GM23248 (cell line): ENCODE measurements around the gene LOXL3. TPM values are rescaled to one million over a fixed set of nuclear protein-coding genes. Genes with fewer than 3 reads are reported as not detected.
A peak's percentile ranks its signal among the peaks of the same experiment; 100 is the strongest.

Experiments
- DNase-seq: peaks from one replicate; pipeline ENCODE4 v3.0.0-alpha.2; 2015
- H2AFZ ChIP-seq: fragments of 200-600 bp; sonication (generic); 2 replicates; pipeline ENCODE4 v1.6.1; 2016; ENCODE audit warnings: antibody characterized with exemption
- H3F3A ChIP-seq: fragments of 200-600 bp; sonication (generic); 2 replicates; pipeline ENCODE4 v1.6.1; 2016; ENCODE audit warnings: mild to moderate bottlenecking, antibody characterized with exemption, mixed run types; ENCODE audit not compliant: insufficient read depth
- H3K27ac ChIP-seq: fragments of 200-600 bp; sonication (generic); 2 replicates; pipeline ENCODE4 v1.5.1; 2016; ENCODE audit warnings: mild to moderate bottlenecking
- H3K27me3 ChIP-seq: fragments of 200-600 bp; sonication (generic); replicated peaks from 2 replicates; pipeline ENCODE4 v1.6.1; 2016; ENCODE audit warnings: mild to moderate bottlenecking; ENCODE audit not compliant: insufficient read depth
- H3K36me3 ChIP-seq: fragments of 200-600 bp; sonication (generic); 2 replicates; pipeline ENCODE4 v1.6.1; 2016; ENCODE audit warnings: low read depth, mild to moderate bottlenecking
- H3K4me1 ChIP-seq: fragments of 200-600 bp; sonication (generic); 2 replicates; pipeline ENCODE4 v1.6.1; 2016; ENCODE audit warnings: mild to moderate bottlenecking; ENCODE audit not compliant: insufficient read depth
- H3K4me2 ChIP-seq: fragments of 200-600 bp; sonication (generic); one replicate; pipeline ENCODE4 v1.6.1; 2016; ENCODE audit warnings: mild to moderate bottlenecking; ENCODE audit not compliant: unreplicated experiment
- H3K4me3 ChIP-seq: fragments of 200-600 bp; sonication (generic); 2 replicates; pipeline ENCODE4 v1.5.1; 2016; ENCODE audit warnings: mild to moderate bottlenecking
- H3K79me2 ChIP-seq: fragments of 200-600 bp; sonication (generic); 2 replicates; pipeline ENCODE4 v1.6.1; 2016; ENCODE audit warnings: mild to moderate bottlenecking; ENCODE audit not compliant: insufficient read depth
- H3K9ac ChIP-seq: fragments of 200-600 bp; sonication (generic); 2 replicates; pipeline ENCODE4 v1.6.1; 2016; ENCODE audit warnings: mild to moderate bottlenecking
- H3K9me2 ChIP-seq: fragments of 200-600 bp; sonication (generic); 2 replicates; pipeline ENCODE4 v1.6.1; 2016; ENCODE audit warnings: mixed run types, mild to moderate bottlenecking, moderate library complexity; ENCODE audit not compliant: insufficient read depth
- H3K9me3 ChIP-seq: fragments of 200-600 bp; sonication (generic); one replicate; pipeline ENCODE4 v1.6.1; 2017; ENCODE audit warnings: low read depth
- H4K20me1 ChIP-seq: fragments of 200-600 bp; sonication (generic); 2 replicates; pipeline ENCODE4 v1.6.0; 2016; ENCODE audit not compliant: insufficient read depth
- EZH2 ChIP-seq: fragments of 200-600 bp; sonication (generic); IDR thresholded peaks from 2 replicates; pipeline ENCODE4 v1.6.1; 2018; ENCODE audit warnings: antibody characterized with exemption, mild to moderate bottlenecking; ENCODE audit not compliant: insufficient read depth, poor library complexity, severe bottlenecking
- EZH2phosphoT487 ChIP-seq: fragments of 200-600 bp; sonication (generic); IDR thresholded peaks from 2 replicates; pipeline ENCODE4 v1.6.1; 2018; ENCODE audit warnings: antibody characterized with exemption, moderate library complexity, mild to moderate bottlenecking, low read depth; ENCODE audit not compliant: insufficient read depth
- WGBS, 2 experiments: methylation state at CpG; one replicate each; pipeline ENCODE4 v1.1.6; 2015 to 2017; ENCODE audit warnings: low lambda C conversion rate in 2 of 2, low coverage in 1 of 2; ENCODE audit errors: missing lambda C conversion rate in 2 of 2; 5-methylcytosine and 5-hydroxymethylcytosine counted together
- in situ Hi-C: fragments of 300-500 bp; cut with MboI; formaldehyde crosslinking; loops from 2 replicates; pipeline ENCODE4 v1.15.0; 2020
- polyA plus RNA-seq: library from polyadenylated mRNA; unstranded; fragments of >200 nt; fragmentation: Nextera tagmentation; extraction: Ambion mirVana; gene quantifications from 2 replicates; pipeline ENCODE4 v1.2.1, GENCODE V29; 2016
- total RNA-seq: library from RNA; depleted of rRNA; stranded (reverse); fragments of >200 nt; shearing (Covaris generic); gene quantifications from 2 replicates; pipeline ENCODE4 v1.2.3, GENCODE V29; 2014

The LOXL3 gene
- total and polyA plus RNA-seq, 2 experiments from 2014 or later = 52.4 to 55.2 TPM

DNA sequence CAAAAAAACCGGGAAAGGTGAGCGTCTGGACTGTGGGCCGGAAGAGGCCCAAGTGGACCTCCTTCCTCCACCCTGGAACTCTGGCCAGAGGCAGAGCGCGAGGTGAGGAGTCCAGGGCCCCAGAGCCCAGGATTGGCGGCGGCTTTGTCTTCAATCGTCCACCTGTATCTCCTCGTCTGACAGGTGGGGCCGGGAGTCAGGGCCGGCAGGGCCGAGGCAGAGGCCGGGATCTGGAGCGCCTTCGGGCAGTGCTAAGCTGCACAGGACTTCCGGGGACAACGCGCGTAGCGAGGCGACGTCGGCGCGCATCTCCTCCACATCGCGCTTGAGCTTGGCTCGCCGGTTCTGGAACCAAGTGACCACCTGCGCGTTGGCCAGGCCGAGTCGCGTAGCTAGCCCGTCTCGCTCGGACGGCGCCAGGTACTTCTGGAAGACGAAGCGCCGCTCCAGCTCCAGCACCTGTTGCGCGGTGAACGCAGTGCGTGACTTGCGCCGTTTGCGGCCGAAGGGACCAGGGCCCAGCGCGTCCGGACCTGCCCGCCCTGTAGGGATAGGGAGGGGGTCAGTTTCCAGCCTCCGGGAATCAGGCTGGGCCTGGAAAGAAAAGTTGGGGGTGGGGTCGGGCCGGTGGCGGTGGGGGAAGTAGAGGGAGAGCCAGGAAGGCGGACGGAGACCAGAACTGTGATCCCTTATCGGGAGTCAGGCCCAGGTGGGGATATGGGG lies 55.8 kb downstream of the LOXL3 start:
- Histone ChIP-seq H3K4me1 (peaks cover 10% of the 10 kb centered on the region; the same call in 1 of the 2 replicates), H3K27me3 (no peaks in the 10 kb centered on the region), H3K36me3 (no peaks in the 10 kb centered on the region; the same call in 1 of the 2 replicates), H3K9me2 (no peaks in the 10 kb centered on the region), H3K9me3 (no peaks in the 10 kb centered on the region), H3K27ac (no peak overlapping the region), H2AFZ (peak overlapping the region; percentile 68), H3K4me3 (peak overlapping the region; percentile 68), H3F3A (no peaks in the 10 kb centered on the region), H3K9ac (no peak overlapping the region), H3K79me2 (no peaks in the 10 kb centered on the region), H4K20me1 (no peaks in the 10 kb centered on the region), H3K4me2 (peak overlapping the region; percentile 96)
- TF ChIP-seq EZH2 = no peak
- TF ChIP-seq EZH2phosphoT487 = no peak
- peak; percentile 56 for DNase-seq
- WGBS, 2 experiments = 4 to 6% methylated on average over 49 to 61 of the region's 61 CpGs
- in situ Hi-C loops = no loop called here

DNA sequence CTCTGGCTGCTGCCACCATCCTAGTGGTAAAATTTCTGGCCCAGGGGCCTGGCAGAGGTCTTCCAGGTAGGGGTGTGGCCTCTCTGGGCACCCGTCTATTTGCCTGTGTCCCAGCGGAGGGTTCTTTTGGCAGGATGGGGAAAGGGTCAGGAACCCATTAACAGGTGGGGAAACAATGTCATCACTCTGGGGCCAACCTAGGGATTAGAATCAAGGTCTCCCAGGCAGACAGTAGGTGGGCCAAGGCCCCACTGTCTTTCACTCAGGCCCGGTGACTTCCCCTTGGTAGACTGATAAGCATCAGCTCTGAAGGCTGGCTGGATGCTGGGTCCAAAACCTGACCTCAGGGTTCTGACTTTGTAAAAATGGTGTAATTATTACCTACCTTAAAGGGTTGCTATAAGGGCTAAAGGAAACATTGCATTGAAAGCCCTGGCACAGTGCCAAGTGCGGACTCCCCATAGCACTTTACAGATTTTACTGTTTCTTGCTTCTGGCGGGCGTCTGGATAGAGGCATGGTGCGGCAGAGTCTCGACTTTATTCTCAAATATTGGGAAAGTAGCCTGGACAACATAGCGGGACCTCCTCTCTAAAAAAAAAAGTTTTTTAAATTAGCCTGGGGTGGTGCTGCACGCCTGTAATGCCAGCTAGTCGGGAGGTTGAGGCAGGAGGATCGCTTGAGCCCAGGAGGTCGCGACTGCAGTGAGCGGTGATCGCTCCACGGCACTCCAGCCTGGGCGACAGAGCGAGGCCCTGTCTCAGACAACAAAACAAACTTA lies 56.6 kb downstream of the LOXL3 start:
- Histone ChIP-seq H3K36me3 (peaks cover under 1% of the 10 kb centered on the region; the same call in 1 of the 2 replicates), H3K9me3 (no peaks in the 10 kb centered on the region), H3F3A (no peaks in the 10 kb centered on the region), H4K20me1 (no peaks in the 10 kb centered on the region), H3K9me2 (no peaks in the 10 kb centered on the region), H3K4me3 (peak overlapping the region; percentile 68), H3K27ac (no peak overlapping the region), H3K27me3 (no peaks in the 10 kb centered on the region), H3K4me1 (peaks cover 9% of the 10 kb centered on the region; the same call in 1 of the 2 replicates), H3K4me2 (peak overlapping the region; percentile 96), H2AFZ (peak overlapping the region; percentile 68), H3K79me2 (no peaks in the 10 kb centered on the region), H3K9ac (no peak overlapping the region)
- TF ChIP-seq EZH2phosphoT487 = no peak
- TF ChIP-seq EZH2 = no peak
- in situ Hi-C loops = no loop called here
- no peak for DNase-seq
- WGBS, 2 experiments = 49 to 50% methylated on average over 19 of the region's 19 CpGs

DNA sequence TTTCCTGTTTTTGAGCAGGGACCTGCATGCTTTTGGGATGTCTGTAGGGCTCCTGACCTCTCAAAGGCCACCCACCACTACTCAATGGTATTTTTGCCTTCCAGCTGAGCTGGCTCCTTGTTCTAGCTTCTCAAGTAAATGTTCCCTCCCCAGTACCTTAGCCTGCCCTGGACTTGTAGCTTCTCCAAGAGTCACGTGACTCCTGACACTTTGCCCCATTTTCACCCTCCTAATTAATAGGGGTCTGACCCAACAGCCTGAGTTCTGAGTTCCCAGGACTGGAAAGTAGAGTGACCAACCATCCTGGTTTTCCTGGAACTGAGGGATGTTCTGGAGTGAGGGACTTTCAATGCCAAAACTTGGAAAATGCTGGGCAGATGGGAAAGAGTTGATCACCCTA lies 58.3 kb downstream of the LOXL3 start:
- H3K27me3 ChIP-seq = no peaks in the 10 kb centered on the region
- no peaks in the 10 kb centered on the region for H4K20me1 ChIP-seq
- H3K9me2 ChIP-seq = no peaks in the 10 kb centered on the region
- no peak for DNase-seq
- no peaks in the 10 kb centered on the region for H3K9me3 ChIP-seq
- in situ Hi-C loops = no loop called here
- no peak overlapping the region for H3K27ac ChIP-seq
- H2AFZ ChIP-seq = no peak overlapping the region
- H3F3A ChIP-seq = no peaks in the 10 kb centered on the region
- H3K4me2 ChIP-seq = no peak overlapping the region
- no peak overlapping the region for H3K4me3 ChIP-seq
- peaks cover 6% of the 10 kb centered on the region; the same call in 1 of the 2 replicates for H3K4me1 ChIP-seq
- H3K79me2 ChIP-seq = no peaks in the 10 kb centered on the region
- no peak overlapping the region for H3K9ac ChIP-seq
- TF ChIP-seq EZH2 (no peak), EZH2phosphoT487 (no peak)
- peaks cover 4% of the 10 kb centered on the region; the same call in 1 of the 2 replicates for H3K36me3 ChIP-seq
- WGBS, 2 experiments = 56 to 59% methylated on average over 1 of the region's 1 CpG

DNA sequence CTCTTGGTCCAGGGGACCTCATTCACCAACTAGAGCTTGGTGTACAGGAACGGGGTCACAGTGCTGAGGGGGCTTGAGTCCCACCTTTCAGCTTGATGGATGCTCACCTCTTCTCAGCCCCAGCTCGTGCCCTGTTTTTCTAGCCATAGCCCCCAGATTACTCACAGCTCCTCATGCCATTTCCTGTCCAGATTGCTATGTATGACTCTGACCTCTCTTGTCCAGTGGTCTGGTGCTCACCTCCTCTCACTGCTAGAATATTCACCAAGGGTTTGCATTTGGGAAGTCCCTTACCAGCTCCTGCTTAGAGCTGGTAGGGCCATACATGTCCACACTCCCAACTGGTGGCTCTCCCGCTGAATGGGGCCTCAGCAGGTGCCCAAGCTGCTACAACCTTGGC lies 60.2 kb downstream of the LOXL3 start:
- Histone ChIP-seq H3K9me3 (no peaks in the 10 kb centered on the region), H3K9me2 (no peaks in the 10 kb centered on the region), H3K4me2 (no peak overlapping the region), H4K20me1 (no peaks in the 10 kb centered on the region), H3K9ac (no peak overlapping the region), H3K27ac (no peak overlapping the region), H3K4me1 (peaks cover 14% of the 10 kb centered on the region), H3K4me3 (no peak overlapping the region), H2AFZ (no peak overlapping the region), H3F3A (peaks cover 1% of the 10 kb centered on the region), H3K27me3 (no peaks in the 10 kb centered on the region), H3K36me3 (peaks cover 4% of the 10 kb centered on the region; the same call in 1 of the 2 replicates), H3K79me2 (peaks cover 10% of the 10 kb centered on the region)
- DNase-seq = no peak
- in situ Hi-C loops = no loop called here
- TF ChIP-seq EZH2 (no peak), EZH2phosphoT487 (no peak)
- WGBS, 2 experiments = 81 to 86% methylated on average over 3 of the region's 3 CpGs
